Measurements from ENCODE around the gene ZNF74. TPM values are rescaled to one million over a fixed set of nuclear protein-coding genes. Genes with fewer than 3 reads are reported as not detected.
A peak's percentile ranks its signal among the peaks of the same experiment; 100 is the strongest.
"Not testable (repeated sequence)": the region's sequence is repeated elsewhere in the genome, so short reads cannot be mapped to it uniquely, and the experiment has no call there.

Gene ZNF74
- total RNA-seq, 1 donor from 2014 or later = 12.3 TPM

- ATAC-seq = no peak
- H3K4me3 ChIP-seq = no peak overlapping the region
- H3K4me1 ChIP-seq = no peaks in the 10 kb centered on the region
- H3K27ac ChIP-seq = no peak overlapping the region
- no peaks in the 10 kb centered on the region for H3K27me3 ChIP-seq (ENCODE audit: low read depth)
- H3K36me3 ChIP-seq = peaks cover 46% of the 10 kb centered on the region
- TF ChIP-seq CTCF (IDR thresholded peaks at IDR 0.05) = no peak
- intact Hi-C loops (cut with DNase I) = no loop called here
- DNase-seq = no peak
- no peaks in the 10 kb centered on the region for H3K9me3 ChIP-seq
These were observed 13.9 kb downstream of the ZNF74 start for GRCh38 chr22:20407829-20408228.

DNA sequence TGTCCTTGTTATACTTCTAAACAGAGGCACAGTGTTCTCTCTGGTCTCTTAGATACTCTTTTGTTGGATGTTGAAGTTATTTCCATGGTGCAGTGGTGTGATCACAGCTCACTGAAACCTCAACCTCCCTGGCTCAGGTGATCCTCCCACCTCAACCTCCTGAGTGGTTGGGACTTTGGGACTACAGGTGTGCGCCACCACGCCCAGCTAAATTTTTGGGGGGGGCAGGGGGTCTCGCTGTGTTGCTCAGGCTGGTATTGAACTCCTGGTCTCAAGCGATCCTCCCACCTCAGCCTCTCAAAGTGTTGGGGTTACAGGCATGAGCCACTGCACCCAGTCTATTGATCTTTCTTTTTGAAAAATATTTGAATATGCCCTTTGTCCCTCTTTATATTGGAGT lies 14.9 kb downstream of the ZNF74 start:
- Histone ChIP-seq H3K27me3 (ENCODE audit: low read depth) (no peaks in the 10 kb centered on the region), H3K9me3 (no peaks in the 10 kb centered on the region), H3K4me3 (no peak overlapping the region), H3K36me3 (peaks cover 40% of the 10 kb centered on the region), H3K27ac (no peak overlapping the region), H3K4me1 (no peaks in the 10 kb centered on the region)
- intact Hi-C loops (cut with DNase I) = no loop called here
- ATAC-seq (no peak), DNase-seq (peak; percentile 14)
- TF ChIP-seq CTCF (IDR thresholded peaks at IDR 0.05) = no peak

- H3K27me3 ChIP-seq (ENCODE audit: low read depth); H3K4me1 ChIP-seq; DNase-seq; H3K4me3 ChIP-seq; H3K9me3 ChIP-seq; H3K27ac ChIP-seq; intact Hi-C loops (cut with DNase I); ATAC-seq: not testable (repeated sequence)
- peaks cover 35% of the 10 kb centered on the region for H3K36me3 ChIP-seq
These were observed 15.4 kb downstream of the ZNF74 start for GRCh38 chr22:20409385-20409784.

DNA sequence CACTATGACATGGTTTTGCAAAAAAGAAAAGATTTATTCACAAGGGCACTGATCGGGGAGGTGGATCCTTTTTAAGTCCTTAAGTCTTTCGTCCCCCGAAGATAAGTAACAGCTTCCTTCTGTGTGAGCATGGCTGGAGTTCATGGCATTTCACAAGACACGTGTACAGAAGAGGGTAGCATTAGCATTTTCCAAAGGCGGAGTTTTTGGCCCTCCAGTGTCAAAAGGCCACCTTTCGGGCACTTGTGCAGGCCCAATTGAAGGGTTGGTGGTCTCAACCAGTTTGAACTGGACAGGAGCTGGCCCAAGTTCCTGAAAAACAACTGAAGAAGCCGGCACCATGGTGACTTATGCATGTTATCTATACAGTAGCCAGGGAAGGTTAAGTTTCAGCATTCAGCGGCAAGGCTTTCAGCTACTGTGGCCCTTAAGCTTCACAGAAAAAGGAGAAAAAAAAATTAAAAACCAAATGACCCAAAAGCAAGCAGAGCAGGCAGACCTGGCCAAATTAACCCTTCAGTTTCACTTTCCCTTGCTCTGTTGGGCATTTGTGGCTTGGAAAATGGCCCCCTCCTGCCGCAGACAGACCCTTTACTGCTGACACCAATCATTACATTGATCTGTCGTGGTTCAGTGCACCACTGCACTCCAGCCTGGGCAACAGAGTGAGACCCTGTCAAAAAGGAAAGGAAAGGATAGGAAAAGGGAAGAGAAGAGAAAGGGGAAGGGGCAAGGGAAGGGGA lies 18.7 kb downstream of the ZNF74 start:
- intact Hi-C loops (cut with DNase I) = no loop called here
- H3K4me1 ChIP-seq = no peaks in the 10 kb centered on the region
- no peak for TF ChIP-seq CTCF (IDR thresholded peaks at IDR 0.05)
- H3K27ac ChIP-seq = no peak overlapping the region
- peaks cover 3% of the 10 kb centered on the region for H3K36me3 ChIP-seq
- H3K9me3 ChIP-seq = no peaks in the 10 kb centered on the region
- no peak overlapping the region for H3K4me3 ChIP-seq
- DNase-seq (peak; percentile 13), ATAC-seq (no peak)
- H3K27me3 ChIP-seq (ENCODE audit: low read depth) = no peaks in the 10 kb centered on the region

- intact Hi-C loops (cut with DNase I) = no loop called here
- TF ChIP-seq CTCF (IDR thresholded peaks at IDR 0.05) = no peak
- peak; percentile 3 for DNase-seq
These were observed 19.5 kb downstream of the ZNF74 start for GRCh38 chr22:20413217-20414058.

GRCh38 chr22:20414059-20414440 lies 20.1 kb downstream of the ZNF74 start:
- Histone ChIP-seq H3K36me3 (no peaks in the 10 kb centered on the region), H3K27ac (no peak overlapping the region), H3K4me1 (peaks cover 5% of the 10 kb centered on the region), H3K9me3 (no peaks in the 10 kb centered on the region), H3K27me3 (ENCODE audit: low read depth) (no peaks in the 10 kb centered on the region), H3K4me3 (no peak overlapping the region)
- DNase-seq (peak; percentile 1), ATAC-seq (no peak)
- no peak for TF ChIP-seq CTCF (IDR thresholded peaks at IDR 0.05)
- intact Hi-C loops (cut with DNase I) = no loop called here

More at GRCh38 chr22:20413217-20414058, 19.5 kb downstream of the ZNF74 start:
- H3K27me3 ChIP-seq (ENCODE audit: low read depth) = no peaks in the 10 kb centered on the region
- no peak overlapping the region for H3K4me3 ChIP-seq
- no peak for ATAC-seq
- H3K4me1 ChIP-seq = peaks cover 3% of the 10 kb centered on the region
- no peaks in the 10 kb centered on the region for H3K36me3 ChIP-seq
- no peak overlapping the region for H3K27ac ChIP-seq
- H3K9me3 ChIP-seq = no peaks in the 10 kb centered on the region
